Transverse colon (tissue), 3 donors: Measurements from ENCODE around the gene CHMP3.

Experiments used
- CTCF ChIP-seq, 5 experiments: fragments of 200-600 bp in 3 of 5; fragments of 450-650 bp in 2 of 5; sonication (generic) in 3 of 5; IDR thresholded peaks; 1 replicate in 2 of 5; 2 replicates in 3 of 5; pipeline ENCODE4 v1.5.1; 2016 to 2017; ENCODE audit warnings: antibody characterized with exemption in 5 of 5, inconsistent platforms in 3 of 5, mild to moderate bottlenecking in 2 of 5, moderate library complexity in 1 of 5
- POLR2A ChIP-seq: fragments of 450-650 bp; IDR thresholded peaks from one replicate; pipeline ENCODE4 v1.6.1; 2016; ENCODE audit warnings: antibody characterized with exemption, mild to moderate bottlenecking, moderate library complexity

- TF ChIP-seq CTCF (IDR thresholded peaks at IDR 0.05) (no peak), POLR2A (no peak)
Observed at GRCh38 chr2:86598966-86599365, 35.7 kb upstream of the CHMP3 start.
